NOMO-1 treated with dmso at 0.1 percent for 144 hours (cell line): ENCODE data around the gene SLITRK5.
A peak's percentile ranks its signal among the peaks of the same experiment; 100 is the strongest.

Experiments
- DNase-seq: peaks from one replicate; lab custom pipeline; 2025; ENCODE audit not compliant: unreplicated experiment; lab: John Stamatoyannopoulos, UW

SLITRK5 gene

GRCh38 chr13:87671031-87671752 is at the start of gene SLITRK5:
SLITRK5 (plus strand) TSS chr13:87671371; CDS start chr13:87675389, 4,018 bp downstream.
- peak; percentile 66 for DNase-seq

- DNase-seq = no peak
Observed at GRCh38 chr13:87622971-87623370, 48.2 kb upstream of the SLITRK5 start.

GRCh38 chr13:87656306-87656705 is 14.9 kb upstream of the SLITRK5 start:
- DNase-seq = no peak

GRCh38 chr13:87661471-87661870 is 9.7 kb upstream of the SLITRK5 start:
- no peak for DNase-seq

GRCh38 chr13:87666831-87667230 is 4.3 kb upstream of the SLITRK5 start:
- DNase-seq = no peak

- no peak for DNase-seq
Observed at GRCh38 chr13:87667686-87668085, 3.5 kb upstream of the SLITRK5 start.

GRCh38 chr13:87669379-87669978 is 1.7 kb upstream of the SLITRK5 start:
- DNase-seq = no peak

GRCh38 chr13:87671753-87672605 is 808 bp downstream of the SLITRK5 start:
- DNase-seq = no peak

GRCh38 chr13:87674247-87674738 is 3.1 kb downstream of the SLITRK5 start:
- DNase-seq = no peak

GRCh38 chr13:87675851-87676250 is 4.7 kb downstream of the SLITRK5 start:
- DNase-seq = no peak

GRCh38 chr13:87676254-87677042 is 5.3 kb downstream of the SLITRK5 start:
- DNase-seq = no peak

- no peak for DNase-seq
Observed at GRCh38 chr13:87677043-87677495, 5.9 kb downstream of the SLITRK5 start.

- no peak for DNase-seq
Observed at GRCh38 chr13:87677496-87678371, 6.6 kb downstream of the SLITRK5 start.

- DNase-seq = no peak
Observed at GRCh38 chr13:87678372-87678752, 7.2 kb downstream of the SLITRK5 start.

GRCh38 chr13:87680298-87680697 is 9.1 kb downstream of the SLITRK5 start:
- DNase-seq = no peak

GRCh38 chr13:87684850-87685742 is 13.9 kb downstream of the SLITRK5 start:
- DNase-seq = no peak

- DNase-seq = no peak
Observed at GRCh38 chr13:87696458-87696857, 25.3 kb downstream of the SLITRK5 start.

GRCh38 chr13:87698268-87698667 is 27.1 kb downstream of the SLITRK5 start:
- no peak for DNase-seq

GRCh38 chr13:87709947-87710346 is 38.8 kb downstream of the SLITRK5 start:
- no peak for DNase-seq
